ENCODE results near the gene TMEM87B. TPM values are rescaled to one million over a fixed set of nuclear protein-coding genes. Genes with fewer than 3 reads are reported as not detected.

The TMEM87B gene
- total and polyA plus RNA-seq, 2 of the 8 experiments (the other 6 are each of a cell fraction or from before 2014, with no cell fraction given) = 7.2 to 9.0 TPM

DNA sequence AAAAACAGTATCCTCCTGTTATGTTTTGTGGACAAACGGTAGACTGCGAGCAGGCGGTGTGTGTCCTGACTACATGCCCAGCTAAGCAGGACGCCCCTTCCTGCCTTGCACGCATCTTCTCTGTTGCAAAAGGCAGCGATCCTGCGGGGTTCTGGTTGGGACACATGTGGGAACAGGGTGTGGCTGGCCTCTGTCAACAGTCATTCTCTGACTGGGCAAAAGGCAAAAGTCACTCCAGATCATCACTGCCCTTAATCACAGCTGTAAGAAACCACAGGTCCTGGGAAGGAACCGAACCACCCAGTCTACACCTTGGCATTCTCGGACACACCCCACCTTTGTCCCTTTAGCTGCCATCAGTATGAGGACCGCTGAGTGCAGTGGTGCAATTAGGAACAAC is 44.3 kb upstream of the TMEM87B start (continued):
- TF ChIP-seq, protein P1, sequence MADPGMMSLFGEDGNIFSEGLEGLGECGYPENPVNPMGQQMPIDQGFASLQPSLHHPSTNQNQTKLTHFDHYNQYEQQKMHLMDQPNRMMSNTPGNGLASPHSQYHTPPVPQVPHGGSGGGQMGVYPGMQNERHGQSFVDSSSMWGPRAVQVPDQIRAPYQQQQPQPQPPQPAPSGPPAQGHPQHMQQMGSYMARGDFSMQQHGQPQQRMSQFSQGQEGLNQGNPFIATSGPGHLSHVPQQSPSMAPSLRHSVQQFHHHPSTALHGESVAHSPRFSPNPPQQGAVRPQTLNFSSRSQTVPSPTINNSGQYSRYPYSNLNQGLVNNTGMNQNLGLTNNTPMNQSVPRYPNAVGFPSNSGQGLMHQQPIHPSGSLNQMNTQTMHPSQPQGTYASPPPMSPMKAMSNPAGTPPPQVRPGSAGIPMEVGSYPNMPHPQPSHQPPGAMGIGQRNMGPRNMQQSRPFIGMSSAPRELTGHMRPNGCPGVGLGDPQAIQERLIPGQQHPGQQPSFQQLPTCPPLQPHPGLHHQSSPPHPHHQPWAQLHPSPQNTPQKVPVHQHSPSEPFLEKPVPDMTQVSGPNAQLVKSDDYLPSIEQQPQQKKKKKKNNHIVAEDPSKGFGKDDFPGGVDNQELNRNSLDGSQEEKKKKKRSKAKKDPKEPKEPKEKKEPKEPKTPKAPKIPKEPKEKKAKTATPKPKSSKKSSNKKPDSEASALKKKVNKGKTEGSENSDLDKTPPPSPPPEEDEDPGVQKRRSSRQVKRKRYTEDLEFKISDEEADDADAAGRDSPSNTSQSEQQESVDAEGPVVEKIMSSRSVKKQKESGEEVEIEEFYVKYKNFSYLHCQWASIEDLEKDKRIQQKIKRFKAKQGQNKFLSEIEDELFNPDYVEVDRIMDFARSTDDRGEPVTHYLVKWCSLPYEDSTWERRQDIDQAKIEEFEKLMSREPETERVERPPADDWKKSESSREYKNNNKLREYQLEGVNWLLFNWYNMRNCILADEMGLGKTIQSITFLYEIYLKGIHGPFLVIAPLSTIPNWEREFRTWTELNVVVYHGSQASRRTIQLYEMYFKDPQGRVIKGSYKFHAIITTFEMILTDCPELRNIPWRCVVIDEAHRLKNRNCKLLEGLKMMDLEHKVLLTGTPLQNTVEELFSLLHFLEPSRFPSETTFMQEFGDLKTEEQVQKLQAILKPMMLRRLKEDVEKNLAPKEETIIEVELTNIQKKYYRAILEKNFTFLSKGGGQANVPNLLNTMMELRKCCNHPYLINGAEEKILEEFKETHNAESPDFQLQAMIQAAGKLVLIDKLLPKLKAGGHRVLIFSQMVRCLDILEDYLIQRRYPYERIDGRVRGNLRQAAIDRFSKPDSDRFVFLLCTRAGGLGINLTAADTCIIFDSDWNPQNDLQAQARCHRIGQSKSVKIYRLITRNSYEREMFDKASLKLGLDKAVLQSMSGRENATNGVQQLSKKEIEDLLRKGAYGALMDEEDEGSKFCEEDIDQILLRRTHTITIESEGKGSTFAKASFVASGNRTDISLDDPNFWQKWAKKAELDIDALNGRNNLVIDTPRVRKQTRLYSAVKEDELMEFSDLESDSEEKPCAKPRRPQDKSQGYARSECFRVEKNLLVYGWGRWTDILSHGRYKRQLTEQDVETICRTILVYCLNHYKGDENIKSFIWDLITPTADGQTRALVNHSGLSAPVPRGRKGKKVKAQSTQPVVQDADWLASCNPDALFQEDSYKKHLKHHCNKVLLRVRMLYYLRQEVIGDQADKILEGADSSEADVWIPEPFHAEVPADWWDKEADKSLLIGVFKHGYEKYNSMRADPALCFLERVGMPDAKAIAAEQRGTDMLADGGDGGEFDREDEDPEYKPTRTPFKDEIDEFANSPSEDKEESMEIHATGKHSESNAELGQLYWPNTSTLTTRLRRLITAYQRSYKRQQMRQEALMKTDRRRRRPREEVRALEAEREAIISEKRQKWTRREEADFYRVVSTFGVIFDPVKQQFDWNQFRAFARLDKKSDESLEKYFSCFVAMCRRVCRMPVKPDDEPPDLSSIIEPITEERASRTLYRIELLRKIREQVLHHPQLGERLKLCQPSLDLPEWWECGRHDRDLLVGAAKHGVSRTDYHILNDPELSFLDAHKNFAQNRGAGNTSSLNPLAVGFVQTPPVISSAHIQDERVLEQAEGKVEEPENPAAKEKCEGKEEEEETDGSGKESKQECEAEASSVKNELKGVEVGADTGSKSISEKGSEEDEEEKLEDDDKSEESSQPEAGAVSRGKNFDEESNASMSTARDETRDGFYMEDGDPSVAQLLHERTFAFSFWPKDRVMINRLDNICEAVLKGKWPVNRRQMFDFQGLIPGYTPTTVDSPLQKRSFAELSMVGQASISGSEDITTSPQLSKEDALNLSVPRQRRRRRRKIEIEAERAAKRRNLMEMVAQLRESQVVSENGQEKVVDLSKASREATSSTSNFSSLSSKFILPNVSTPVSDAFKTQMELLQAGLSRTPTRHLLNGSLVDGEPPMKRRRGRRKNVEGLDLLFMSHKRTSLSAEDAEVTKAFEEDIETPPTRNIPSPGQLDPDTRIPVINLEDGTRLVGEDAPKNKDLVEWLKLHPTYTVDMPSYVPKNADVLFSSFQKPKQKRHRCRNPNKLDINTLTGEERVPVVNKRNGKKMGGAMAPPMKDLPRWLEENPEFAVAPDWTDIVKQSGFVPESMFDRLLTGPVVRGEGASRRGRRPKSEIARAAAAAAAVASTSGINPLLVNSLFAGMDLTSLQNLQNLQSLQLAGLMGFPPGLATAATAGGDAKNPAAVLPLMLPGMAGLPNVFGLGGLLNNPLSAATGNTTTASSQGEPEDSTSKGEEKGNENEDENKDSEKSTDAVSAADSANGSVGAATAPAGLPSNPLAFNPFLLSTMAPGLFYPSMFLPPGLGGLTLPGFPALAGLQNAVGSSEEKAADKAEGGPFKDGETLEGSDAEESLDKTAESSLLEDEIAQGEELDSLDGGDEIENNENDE (IDR thresholded peaks at IDR 0.05; ENCODE audit: insufficient replicate concordance, low read length) = no peak
- TF ChIP-seq SUZ12 (IDR thresholded peaks at IDR 0.05; ENCODE audit: low read length) = no peak
- TF ChIP-seq GTF2F1 (IDR thresholded peaks at IDR 0.05; ENCODE audit: borderline replicate concordance, low read depth, low read length) = no peak
- TF ChIP-seq POLR2AphosphoS5 (IDR thresholded peaks at IDR 0.05; ENCODE audit: low read depth, low read length) = no peak
- no peak for TF ChIP-seq BCL11A (IDR thresholded peaks at IDR 0.05; ENCODE audit: low read depth in 2 of 2, low read length in 2 of 2)
- TF ChIP-seq, protein P2, sequence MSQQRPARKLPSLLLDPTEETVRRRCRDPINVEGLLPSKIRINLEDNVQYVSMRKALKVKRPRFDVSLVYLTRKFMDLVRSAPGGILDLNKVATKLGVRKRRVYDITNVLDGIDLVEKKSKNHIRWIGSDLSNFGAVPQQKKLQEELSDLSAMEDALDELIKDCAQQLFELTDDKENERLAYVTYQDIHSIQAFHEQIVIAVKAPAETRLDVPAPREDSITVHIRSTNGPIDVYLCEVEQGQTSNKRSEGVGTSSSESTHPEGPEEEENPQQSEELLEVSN (IDR thresholded peaks at IDR 0.05) = no peak

Data from H1 (cell line).